ENCODE data around the gene NANS.
"Not testable (repeated sequence)": the region's sequence is repeated elsewhere in the genome, so short reads cannot be mapped to it uniquely, and the experiment has no call there.

NANS gene, protein sequence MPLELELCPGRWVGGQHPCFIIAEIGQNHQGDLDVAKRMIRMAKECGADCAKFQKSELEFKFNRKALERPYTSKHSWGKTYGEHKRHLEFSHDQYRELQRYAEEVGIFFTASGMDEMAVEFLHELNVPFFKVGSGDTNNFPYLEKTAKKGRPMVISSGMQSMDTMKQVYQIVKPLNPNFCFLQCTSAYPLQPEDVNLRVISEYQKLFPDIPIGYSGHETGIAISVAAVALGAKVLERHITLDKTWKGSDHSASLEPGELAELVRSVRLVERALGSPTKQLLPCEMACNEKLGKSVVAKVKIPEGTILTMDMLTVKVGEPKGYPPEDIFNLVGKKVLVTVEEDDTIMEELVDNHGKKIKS

DNA sequence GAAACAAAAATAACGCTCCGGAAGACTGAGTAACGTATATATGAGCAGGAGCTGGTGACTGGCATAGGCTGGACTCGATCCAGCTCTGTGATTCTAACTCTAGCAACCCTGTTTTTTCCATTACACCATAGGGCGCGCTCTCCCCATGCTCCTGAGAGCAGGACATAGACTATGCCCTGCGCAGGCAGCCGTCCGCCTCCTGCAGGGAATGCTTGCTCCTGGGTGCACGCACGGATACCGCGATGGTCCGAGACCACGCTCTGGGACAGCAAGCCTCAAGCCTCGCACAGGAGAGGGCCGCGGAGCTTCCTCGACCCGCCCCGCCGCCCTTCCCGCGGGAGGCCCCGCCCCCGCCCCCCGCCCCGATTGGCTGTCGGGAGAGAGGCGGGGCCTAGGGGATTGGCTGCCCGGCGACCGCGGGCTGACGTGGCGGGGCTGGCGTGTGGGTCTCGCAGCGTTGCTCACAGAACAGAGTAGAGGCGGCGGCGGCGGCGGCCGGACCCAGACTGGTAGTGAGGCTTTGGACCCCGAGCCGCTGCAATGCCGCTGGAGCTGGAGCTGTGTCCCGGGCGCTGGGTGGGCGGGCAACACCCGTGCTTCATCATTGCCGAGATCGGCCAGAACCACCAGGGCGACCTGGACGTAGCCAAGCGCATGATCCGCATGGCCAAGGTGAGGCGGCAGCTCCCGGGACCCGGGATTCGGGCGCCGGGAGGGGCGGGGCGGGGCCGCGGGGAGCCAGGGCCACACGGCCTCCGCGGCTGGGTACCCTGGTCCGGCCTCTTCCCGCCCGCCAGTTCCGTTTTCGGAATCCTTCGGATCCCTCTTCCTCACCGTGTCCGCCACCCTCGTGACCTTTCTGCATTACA, at the start of gene NANS:
NANS (plus strand) TSS at position 464 of the 869 bp plus-strand sequence; CDS start at position 541, 77 bp downstream.
- Mint-ChIP-seq H3K4me1 (ENCODE audit: low read depth) (peaks cover 29% of the 10 kb centered on the region), H3K4me3 (peak within 1 kb of the TSS; percentile 93), H3K27me3 (ENCODE audit: low read depth) (no peaks in the 10 kb centered on the region), H3K9me3 (no peaks in the 10 kb centered on the region), H3K36me3 (ENCODE audit: low read depth) (peaks cover 9% of the 10 kb centered on the region), H3K27ac (peak within 1 kb of the TSS; percentile 92)

DNA sequence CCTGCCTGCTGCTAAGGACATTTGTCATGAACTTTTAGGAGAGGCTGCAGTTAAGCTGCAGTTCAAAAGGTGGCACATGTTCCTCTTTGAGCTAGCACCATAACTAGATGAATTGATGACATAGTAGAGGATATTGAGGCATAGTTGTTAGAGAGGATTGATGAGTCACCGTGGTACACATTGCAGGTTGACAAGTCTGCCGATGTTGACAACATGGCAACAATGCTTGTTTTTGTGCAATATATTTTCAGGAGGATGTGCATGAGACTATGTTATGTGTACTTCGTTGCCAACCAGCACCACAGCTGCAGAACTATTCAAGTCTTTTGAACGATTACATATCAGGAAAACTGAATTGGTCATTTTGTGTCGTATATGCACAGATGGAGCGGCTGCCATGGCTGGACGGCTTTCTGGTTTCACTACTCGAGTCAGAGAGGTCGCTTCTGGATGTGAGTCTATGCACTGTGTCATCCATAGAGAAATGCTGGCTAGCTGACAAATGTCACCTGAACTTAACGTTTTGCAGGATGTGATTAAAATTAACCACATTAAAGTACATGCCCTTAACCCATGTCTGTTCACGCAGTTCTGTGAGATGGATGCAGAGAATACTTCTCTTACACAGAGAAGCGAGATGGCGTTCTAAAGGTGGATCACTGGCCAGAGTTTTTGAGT, 49.1 kb upstream of the NANS start:
- H3K27me3 Mint-ChIP-seq (ENCODE audit: low read depth), result no peaks in the 10 kb centered on the region
- no peaks in the 10 kb centered on the region for H3K9me3 Mint-ChIP-seq
- no peak overlapping the region for H3K4me3 Mint-ChIP-seq
- peaks cover 65% of the 10 kb centered on the region for H3K36me3 Mint-ChIP-seq (ENCODE audit: low read depth)
- H3K27ac Mint-ChIP-seq, result no peak overlapping the region
- H3K4me1 Mint-ChIP-seq (ENCODE audit: low read depth), result peaks cover 20% of the 10 kb centered on the region

DNA sequence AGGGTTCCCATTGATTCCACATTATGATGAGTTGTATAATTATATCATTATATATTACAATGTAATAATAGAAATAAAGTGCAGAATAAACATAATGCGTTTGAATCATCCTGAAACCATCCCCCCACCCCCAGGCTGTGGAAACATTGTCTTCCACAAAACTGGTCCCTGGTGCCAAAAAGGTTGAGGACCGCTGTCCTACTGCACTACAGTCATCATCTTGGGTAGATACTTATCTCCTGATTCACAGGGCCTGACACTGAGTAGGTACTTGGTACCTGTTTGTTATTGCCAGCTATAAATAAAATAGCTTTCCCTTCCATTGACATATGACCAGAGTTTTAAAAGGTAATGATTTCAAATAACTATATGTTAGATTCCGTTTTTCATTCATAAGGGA, 47.8 kb upstream of the NANS start:
- Mint-ChIP-seq H3K27ac (no peak overlapping the region), H3K4me1 (ENCODE audit: low read depth) (peaks cover 20% of the 10 kb centered on the region), H3K36me3 (ENCODE audit: low read depth) (peaks cover 63% of the 10 kb centered on the region), H3K9me3 (no peaks in the 10 kb centered on the region), H3K4me3 (no peak overlapping the region), H3K27me3 (ENCODE audit: low read depth) (no peaks in the 10 kb centered on the region)

DNA sequence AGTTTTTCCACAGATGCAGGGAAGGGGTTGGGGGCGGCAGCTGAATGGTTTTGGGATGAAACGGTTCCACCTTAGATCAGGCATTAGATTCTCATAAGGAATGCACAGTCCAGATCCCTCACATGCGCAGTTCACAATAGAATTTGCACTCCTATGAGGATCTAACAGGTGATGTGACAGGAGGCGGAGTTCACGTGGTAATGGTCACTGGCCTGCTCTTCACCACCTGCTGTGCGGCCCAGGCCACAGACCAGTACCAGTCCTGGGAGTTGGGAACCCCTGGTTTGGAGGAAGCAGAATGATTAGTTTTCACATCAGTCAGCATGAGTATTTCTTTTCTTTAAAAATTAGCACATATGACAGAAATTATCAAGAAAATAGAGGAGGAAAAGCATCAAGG, 47.1 kb upstream of the NANS start:
- peaks cover 60% of the 10 kb centered on the region for H3K36me3 Mint-ChIP-seq (ENCODE audit: low read depth)
- peak overlapping the region; percentile 42 for H3K27ac Mint-ChIP-seq
- H3K4me3 Mint-ChIP-seq, result no peak overlapping the region
- no peaks in the 10 kb centered on the region for H3K27me3 Mint-ChIP-seq (ENCODE audit: low read depth)
- no peaks in the 10 kb centered on the region for H3K9me3 Mint-ChIP-seq
- H3K4me1 Mint-ChIP-seq (ENCODE audit: low read depth), result peaks cover 20% of the 10 kb centered on the region

DNA sequence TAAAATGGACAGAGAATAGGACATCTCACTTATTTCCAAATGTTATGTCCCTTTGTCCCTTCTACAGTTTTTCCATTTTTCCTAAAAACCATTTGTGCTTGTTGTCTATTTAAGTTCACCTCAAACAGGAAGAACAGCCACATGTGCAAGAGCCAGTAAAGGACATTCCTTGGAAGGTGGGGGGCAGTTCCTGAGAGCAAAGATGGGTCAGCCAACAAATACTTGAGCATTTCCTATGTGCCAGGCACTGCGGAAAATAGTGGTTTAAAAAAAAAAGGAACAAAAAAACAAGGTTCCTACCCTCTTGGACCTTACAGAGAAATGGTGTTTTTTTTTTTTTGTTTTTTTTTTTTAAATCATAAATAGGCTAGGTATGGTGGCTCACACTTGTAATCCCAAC, 46.6 kb upstream of the NANS start:
- Mint-ChIP-seq H3K27me3 (ENCODE audit: low read depth) (no peaks in the 10 kb centered on the region), H3K4me1 (ENCODE audit: low read depth) (peaks cover 18% of the 10 kb centered on the region), H3K36me3 (ENCODE audit: low read depth) (peaks cover 61% of the 10 kb centered on the region), H3K9me3 (no peaks in the 10 kb centered on the region), H3K4me3 (no peak overlapping the region), H3K27ac (no peak overlapping the region)

DNA sequence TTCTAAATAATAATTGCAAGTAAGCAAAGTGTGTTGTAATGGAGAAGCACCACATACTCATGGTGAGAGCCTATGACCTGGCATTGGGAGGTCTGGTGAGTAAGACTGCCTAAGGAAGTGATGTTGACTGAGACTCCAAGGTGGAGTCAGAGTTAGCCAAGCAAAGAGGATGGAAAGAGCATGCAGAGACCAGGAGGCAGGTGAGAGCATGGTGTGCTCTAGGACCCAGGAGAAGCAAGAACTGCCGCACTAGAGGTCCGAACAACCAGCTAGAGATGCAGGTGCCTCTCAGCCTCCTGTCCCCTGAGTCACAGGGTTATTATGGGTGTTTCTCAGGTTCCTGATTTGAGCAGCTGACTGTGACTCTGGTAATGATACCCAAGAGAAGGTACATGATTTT, 46.1 kb upstream of the NANS start:
- Mint-ChIP-seq H3K27me3 (ENCODE audit: low read depth) (no peaks in the 10 kb centered on the region), H3K4me1 (ENCODE audit: low read depth) (peaks cover 18% of the 10 kb centered on the region), H3K4me3 (no peak overlapping the region), H3K27ac (no peak overlapping the region), H3K36me3 (ENCODE audit: low read depth) (peaks cover 64% of the 10 kb centered on the region), H3K9me3 (no peaks in the 10 kb centered on the region)

DNA sequence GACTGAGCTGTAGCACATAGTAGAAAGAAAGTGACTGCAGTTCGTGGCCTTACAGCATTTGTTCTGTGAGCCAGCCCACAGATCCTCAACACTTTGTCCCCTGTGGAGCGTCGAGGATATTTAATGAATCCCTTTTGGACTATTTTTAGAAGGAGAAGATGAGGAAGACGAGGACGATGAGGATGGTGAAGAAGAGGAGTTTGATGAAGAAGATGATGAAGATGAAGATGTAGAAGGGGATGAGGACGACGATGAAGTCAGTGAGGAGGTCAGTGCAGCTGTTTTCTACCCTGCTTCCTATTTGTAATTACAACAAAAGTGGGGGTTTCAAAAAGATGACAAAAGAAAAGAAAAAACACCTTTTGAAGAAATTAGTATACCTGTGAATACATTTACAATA, 45.4 kb upstream of the NANS start:
- H3K4me3 Mint-ChIP-seq, result no peak overlapping the region

DNA sequence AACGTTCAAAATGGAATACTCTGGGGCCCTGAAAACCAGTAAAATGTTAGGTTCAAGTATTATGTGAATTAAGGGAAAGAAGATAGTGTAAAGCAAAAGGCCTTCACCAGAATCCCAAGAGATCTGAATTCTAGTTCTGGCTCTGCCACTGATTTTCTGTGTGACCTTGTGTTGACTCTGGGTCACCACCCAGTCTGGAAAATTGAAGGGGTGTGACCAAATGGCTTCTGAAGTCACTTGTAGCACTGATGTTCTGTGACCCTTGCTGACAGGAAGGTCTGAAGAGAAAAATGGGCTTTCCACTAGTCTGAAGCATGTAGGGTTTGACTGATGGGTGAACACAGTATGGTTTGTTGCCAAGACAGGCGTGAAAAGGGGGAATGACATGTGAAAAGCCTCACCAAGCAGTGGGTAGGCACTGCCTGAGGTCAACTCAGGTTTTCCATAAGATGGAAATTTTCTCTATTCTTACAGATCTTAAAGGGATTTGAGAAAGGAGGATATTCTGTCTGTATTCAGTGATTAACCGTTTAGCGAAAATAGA, 40.3 kb upstream of the NANS start:
- H3K27ac Mint-ChIP-seq, result no peak overlapping the region
- no peaks in the 10 kb centered on the region for H3K27me3 Mint-ChIP-seq (ENCODE audit: low read depth)
- H3K36me3 Mint-ChIP-seq (ENCODE audit: low read depth), result peaks cover 49% of the 10 kb centered on the region
- H3K4me1 Mint-ChIP-seq (ENCODE audit: low read depth), result no peaks in the 10 kb centered on the region
- no peak overlapping the region for H3K4me3 Mint-ChIP-seq
- H3K9me3 Mint-ChIP-seq, result no peaks in the 10 kb centered on the region

More for the DNA sequence above, 45.4 kb upstream of the NANS start:
- H3K36me3 Mint-ChIP-seq (ENCODE audit: low read depth), result peaks cover 62% of the 10 kb centered on the region
- peak overlapping the region; percentile 8 for H3K27ac Mint-ChIP-seq
- H3K9me3 Mint-ChIP-seq, result no peaks in the 10 kb centered on the region
- H3K4me1 Mint-ChIP-seq (ENCODE audit: low read depth), result peaks cover 14% of the 10 kb centered on the region
- no peaks in the 10 kb centered on the region for H3K27me3 Mint-ChIP-seq (ENCODE audit: low read depth)

DNA sequence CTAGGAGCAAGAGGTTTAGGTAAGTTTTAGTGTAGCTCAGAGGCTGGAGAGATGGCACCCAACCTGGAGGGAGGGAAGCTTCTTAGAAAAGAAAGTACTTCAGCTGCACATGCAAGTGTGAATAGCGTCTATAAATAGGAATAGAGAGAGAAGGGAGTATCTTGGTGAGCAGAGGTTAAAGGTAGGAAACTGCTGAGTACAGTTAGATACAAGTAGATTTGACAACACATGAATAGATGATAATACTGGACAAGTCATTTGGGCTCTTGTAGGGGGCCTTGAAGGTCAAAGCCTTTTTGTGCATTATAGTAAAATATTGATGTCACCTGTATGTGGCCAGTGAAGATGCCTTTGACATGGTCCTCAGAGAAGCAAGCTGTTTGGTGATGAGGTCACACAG, 39.2 kb upstream of the NANS start:
- Mint-ChIP-seq H3K27ac (no peak overlapping the region), H3K36me3 (ENCODE audit: low read depth) (peaks cover 43% of the 10 kb centered on the region), H3K4me1 (ENCODE audit: low read depth) (no peaks in the 10 kb centered on the region), H3K9me3 (no peaks in the 10 kb centered on the region), H3K4me3 (no peak overlapping the region), H3K27me3 (ENCODE audit: low read depth) (no peaks in the 10 kb centered on the region)

DNA sequence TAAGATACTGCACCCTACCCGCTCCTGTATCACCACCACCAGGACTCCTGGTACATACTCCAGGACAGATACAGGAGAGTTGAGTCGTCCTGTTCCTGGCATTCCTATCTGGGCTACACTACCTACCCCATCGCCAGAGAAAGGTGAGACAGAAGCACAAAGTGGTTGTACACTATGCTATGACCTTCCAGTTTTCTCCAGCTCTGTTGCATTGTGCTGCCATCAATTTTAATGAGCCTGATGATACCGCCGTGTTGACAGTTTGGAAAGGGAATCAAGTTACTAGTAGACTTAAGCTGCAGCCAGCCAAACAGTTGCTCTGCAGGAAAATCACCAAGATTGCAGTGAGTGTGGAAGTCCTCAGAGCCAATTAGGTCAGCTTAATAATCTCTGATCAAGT, 38.2 kb upstream of the NANS start:
- no peaks in the 10 kb centered on the region for H3K9me3 Mint-ChIP-seq
- no peak overlapping the region for H3K27ac Mint-ChIP-seq
- H3K36me3 Mint-ChIP-seq (ENCODE audit: low read depth), result peaks cover 41% of the 10 kb centered on the region
- H3K4me1 Mint-ChIP-seq (ENCODE audit: low read depth), result no peaks in the 10 kb centered on the region
- H3K27me3 Mint-ChIP-seq (ENCODE audit: low read depth), result no peaks in the 10 kb centered on the region
- no peak overlapping the region for H3K4me3 Mint-ChIP-seq

DNA sequence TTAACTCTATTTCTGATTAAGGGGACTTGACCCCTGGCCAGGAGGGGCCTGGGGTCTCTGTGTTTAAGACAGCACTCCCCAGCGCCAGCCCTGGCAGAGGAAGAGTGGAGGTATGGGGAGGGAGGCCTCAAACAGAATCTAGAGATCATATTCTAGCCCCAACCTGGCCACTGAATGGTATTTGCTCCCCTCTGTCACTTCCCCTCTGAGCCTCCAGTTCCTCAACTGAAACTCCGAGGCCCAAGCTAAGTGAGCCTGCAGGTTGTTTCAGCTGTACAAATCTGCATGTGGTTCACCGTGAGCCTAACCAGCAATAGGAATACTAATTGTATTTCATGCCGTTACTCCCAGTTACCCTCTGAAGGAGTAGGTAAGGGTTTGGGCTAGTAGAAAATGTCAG, 37.4 kb upstream of the NANS start:
- no peak overlapping the region for H3K27ac Mint-ChIP-seq
- H3K4me3 Mint-ChIP-seq, result no peak overlapping the region
- no peaks in the 10 kb centered on the region for H3K4me1 Mint-ChIP-seq (ENCODE audit: low read depth)
- H3K36me3 Mint-ChIP-seq (ENCODE audit: low read depth), result peaks cover 38% of the 10 kb centered on the region
- no peaks in the 10 kb centered on the region for H3K27me3 Mint-ChIP-seq (ENCODE audit: low read depth)
- H3K9me3 Mint-ChIP-seq, result no peaks in the 10 kb centered on the region

DNA sequence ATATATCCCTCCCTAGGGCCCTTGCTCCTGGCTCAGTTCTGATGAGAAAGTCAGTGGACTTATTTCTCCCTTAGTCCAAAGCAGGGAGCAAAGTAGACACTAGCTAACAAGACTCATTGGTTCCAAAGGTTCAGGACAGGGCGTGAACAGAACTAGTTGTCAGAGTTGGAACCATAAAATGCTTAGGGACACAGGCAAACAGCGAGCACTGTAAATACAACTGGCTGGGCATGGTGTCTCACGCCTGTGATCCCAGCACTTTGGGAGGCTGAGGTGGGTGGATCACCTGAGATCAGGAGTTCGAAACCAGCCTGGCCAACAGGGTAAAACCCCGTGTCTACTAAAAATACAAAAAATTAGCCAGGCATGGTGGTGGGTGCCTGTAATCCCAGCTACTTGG, 36.7 kb upstream of the NANS start:
- not testable (repeated sequence) for H3K4me3 Mint-ChIP-seq; H3K27me3 Mint-ChIP-seq (ENCODE audit: low read depth); H3K27ac Mint-ChIP-seq; H3K9me3 Mint-ChIP-seq; H3K4me1 Mint-ChIP-seq (ENCODE audit: low read depth)
- peaks cover 34% of the 10 kb centered on the region for H3K36me3 Mint-ChIP-seq (ENCODE audit: low read depth)

DNA sequence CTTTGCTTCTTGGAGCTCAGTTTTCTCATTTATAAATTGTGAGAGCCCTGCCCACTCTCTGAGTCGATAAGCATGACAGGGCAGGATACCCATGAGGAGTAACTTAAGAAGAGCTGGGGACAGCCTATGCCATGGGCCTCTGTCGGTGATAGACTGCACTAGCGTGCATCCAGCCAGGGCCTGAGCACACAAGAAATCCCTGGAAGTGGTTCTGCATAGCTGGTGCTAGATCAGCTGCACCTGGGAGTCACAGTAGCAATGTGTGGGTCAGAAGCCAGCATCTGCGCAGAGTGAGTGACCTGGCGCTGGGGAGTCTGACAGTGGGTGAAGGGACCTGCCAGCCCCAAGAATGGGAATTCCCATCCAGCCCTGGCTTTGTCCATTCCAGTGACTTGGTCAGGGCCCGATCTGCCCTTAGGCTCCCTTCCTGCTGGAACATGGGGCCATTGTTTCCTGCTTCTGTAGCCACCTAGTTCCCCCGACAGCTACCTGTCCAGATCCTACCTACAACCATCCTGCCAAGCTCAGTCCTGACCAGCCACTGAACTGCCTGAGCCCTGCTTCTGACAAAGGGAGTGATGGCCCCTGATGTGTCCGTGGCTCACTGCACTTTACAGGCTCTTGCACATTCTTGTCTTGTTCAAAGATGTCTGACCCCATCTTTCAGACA, 35.9 kb upstream of the NANS start:
- H3K27ac Mint-ChIP-seq, result no peak overlapping the region
- no peak overlapping the region for H3K4me3 Mint-ChIP-seq
- peaks cover 3% of the 10 kb centered on the region for H3K4me1 Mint-ChIP-seq (ENCODE audit: low read depth)
- H3K36me3 Mint-ChIP-seq (ENCODE audit: low read depth), result peaks cover 30% of the 10 kb centered on the region
- no peaks in the 10 kb centered on the region for H3K9me3 Mint-ChIP-seq
- no peaks in the 10 kb centered on the region for H3K27me3 Mint-ChIP-seq (ENCODE audit: low read depth)

Measured in T-helper 1 cell treated with Interleukin-12 subunit alpha and Interleukin-12 subunit beta and Interleukin-4 antibody, amounts not matched to agents 30 μg/mL and 1 μg/mL, for 36 hours (primary cell).